GM19324 (cell line): Measurements from ENCODE around the gene KIZ.

Experiments
- ATAC-seq: cut with Tn5 transposase; IDR thresholded peaks from one replicate; pipeline ENCODE4 v1.9.1; 2021; ENCODE audit warnings: mild to moderate bottlenecking, moderate library complexity; ENCODE audit not compliant: unreplicated experiment, low FRiP score

The KIZ gene

GRCh38 chr20:21173485-21173884 lies 47.6 kb downstream of the KIZ start:
- no peak for ATAC-seq

DNA sequence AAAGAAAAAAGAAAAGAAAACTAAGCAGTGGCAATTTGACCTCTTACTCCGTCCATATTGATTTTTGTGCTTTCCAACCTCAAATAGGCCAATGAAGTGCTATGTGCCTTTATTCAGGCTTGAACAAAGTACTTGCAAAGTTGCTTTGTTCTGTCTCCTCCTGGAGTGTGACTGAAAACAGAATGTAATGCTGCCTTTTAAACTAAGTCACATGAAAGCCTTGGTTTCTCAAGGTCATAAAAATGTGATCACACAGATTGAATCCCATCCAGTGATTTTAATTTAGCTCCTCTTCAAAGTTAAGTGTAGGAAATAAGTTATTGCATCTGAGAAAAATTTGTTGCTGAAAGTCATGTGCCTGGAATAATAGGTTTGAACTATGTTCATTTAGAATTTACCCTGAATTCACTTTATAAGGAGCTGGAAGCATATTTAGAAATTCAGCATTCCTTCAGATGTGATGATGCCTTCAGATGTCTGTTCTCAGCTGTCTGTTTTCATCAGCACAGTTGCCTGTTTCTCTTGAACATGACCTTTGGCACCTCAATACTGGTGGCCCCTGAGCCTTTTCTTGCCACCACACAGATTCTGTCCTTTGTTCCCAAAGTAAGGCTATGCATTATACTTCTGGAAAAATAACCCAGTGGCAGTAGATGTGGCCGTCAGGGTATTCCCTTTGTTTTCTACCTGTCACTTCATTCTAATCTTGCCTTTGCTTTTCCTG lies 48.8 kb downstream of the KIZ start:
- no peak for ATAC-seq

DNA sequence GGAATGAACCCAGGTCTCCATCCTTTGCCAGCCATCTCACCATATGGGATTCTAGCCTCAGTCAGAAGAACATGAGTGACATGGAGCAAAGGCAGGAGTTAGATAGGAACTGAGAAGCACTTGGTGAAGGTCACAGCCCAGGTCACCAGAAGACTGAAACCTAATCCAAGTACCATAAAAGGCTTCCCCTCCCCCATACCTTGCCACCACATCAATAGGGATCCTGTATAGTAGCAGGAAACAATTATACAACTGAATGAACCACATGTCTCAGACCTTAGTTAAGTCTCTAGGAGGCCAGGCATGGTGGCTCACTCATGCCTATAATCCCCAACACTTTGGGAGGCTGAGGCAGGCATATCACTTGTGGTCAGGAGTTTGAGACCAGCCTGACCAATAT lies 49.6 kb downstream of the KIZ start:
- no peak for ATAC-seq

GRCh38 chr20:21177767-21178166 lies 51.9 kb downstream of the KIZ start:
- ATAC-seq = no peak

DNA sequence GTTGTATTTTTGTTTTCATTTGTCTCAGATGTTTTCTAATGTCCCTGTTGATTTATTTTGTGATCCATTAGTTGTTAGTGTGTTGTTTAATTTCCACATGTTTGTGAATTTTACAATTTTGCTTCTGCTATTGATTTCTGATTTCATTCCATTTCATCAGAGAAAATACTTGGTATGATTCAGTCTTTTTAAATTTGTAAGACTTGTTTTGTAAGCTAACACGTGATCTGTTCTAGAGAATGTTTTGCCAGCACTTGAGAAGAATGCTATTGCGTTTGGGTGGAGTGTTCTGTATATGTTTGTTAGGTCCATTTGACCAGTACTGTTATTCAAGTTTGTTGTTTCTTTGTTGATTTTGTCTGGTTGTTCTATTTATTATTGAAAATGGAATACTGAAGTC lies 53.9 kb downstream of the KIZ start:
- ATAC-seq = no peak

GRCh38 chr20:21180248-21180647 lies 54.4 kb downstream of the KIZ start:
- ATAC-seq = no peak

DNA sequence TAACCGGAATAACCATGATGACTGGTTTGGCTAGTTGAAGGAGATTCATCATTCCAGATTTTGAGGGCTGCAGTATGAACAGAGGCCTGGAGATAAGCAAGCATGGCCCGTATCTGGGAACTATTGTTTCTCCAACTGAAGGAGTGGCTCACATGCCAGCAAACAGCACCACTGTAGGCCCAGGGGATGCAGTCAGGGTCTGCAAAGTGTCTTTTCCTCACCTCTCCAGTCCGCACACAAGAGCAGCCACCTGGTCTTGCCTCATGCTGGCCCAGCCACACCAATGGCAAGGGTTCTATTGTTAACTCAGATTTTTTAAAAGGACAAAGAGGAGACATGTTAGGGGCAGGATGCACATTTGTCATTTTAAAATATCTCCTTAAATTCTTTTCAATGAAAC lies 55.1 kb downstream of the KIZ start:
- no peak for ATAC-seq

DNA sequence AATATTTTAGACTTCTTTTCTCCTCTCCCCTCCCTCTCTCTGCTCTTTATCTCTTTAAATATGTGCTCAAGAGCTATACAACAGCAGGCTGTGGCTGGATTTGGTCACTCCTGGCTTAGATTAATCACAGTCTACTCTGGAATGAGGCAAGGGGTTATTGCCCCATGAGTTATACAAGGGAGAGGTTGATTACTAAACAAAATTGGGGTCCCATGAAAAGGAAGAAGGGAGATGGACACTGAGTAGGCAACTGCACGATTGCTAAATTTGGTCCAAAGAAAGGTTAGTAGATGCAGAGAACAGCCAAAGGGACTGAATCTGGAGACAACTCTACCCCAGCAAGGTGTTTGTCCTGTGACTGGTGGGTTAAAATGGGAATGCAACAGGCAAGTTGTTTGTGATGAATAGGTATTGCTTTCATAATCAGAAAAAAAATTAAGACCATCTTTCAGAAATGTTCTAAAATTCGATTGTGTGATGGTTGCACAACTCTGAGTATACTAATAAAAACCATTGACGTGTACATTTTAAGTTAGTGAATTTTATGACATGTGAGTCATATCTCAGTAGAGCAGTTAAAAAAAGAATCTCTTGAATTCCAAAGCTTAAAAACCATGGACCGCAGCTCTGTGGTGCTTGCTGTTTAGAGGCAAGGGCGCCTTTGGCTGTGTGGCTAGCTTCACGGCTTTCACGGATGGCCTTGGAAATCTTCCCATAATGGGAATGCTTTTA lies 57.1 kb downstream of the KIZ start:
- ATAC-seq = no peak

- ATAC-seq = no peak
Measured at GRCh38 chr20:21183722-21184121, 57.8 kb downstream of the KIZ start.

- ATAC-seq = no peak
Measured at GRCh38 chr20:21184819-21185218, 58.9 kb downstream of the KIZ start.

GRCh38 chr20:21185849-21186248 lies 60.0 kb downstream of the KIZ start:
- no peak for ATAC-seq

DNA sequence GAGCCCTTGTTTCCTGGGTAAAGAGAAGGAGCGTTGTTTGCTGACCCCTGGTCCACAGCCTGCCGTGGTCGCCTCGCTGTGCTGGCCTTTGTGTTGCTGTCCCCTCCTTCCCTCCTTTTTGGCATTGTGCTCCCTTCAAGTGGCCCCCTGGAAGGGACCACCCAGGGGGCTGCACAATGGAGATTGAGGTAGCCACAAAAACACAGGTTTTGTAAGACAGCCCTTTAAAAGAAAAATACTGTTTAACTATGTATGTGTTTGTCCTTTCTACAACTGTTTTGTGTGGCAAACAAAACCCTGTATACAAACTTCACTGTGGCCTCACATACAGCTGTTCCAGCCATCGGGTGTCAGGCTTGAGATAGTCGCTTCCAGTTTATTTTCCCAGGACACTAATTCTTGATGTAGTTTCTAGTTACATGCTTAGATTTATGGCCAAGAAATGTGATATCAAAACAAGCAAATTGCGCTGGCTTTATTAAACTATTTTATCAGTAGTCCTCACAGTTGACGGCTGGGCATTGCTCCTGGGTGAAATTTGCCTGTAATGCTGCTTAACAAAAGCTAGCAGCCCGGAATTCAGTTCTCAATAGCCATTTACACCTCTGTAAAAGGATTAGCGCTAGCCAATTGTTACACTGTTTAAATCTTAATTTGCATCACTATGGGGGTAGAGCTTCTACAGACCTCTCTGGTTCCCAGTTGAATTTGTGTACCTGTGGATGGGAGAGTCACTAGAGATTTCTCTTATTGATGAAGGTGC lies 64.1 kb downstream of the KIZ start:
- no peak for ATAC-seq

DNA sequence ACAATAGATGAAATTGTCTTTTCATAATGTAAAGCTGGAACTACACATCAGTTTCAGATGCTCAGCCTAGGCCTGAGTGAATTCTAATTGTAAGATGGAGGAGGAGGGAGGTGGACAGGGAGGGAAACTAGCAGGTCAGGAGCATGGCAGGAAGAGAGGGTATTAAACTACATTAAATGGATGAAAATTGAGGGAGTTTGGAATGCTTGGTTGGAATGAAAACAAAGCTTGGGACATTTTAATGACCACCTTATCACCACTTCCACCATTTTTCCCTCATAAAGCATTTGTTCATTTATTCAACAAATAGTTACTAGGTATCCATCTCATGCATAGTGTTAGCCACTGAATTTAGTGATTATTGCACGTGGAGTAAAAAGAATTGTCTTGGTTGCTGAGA lies 65.0 kb downstream of the KIZ start:
- ATAC-seq = no peak

DNA sequence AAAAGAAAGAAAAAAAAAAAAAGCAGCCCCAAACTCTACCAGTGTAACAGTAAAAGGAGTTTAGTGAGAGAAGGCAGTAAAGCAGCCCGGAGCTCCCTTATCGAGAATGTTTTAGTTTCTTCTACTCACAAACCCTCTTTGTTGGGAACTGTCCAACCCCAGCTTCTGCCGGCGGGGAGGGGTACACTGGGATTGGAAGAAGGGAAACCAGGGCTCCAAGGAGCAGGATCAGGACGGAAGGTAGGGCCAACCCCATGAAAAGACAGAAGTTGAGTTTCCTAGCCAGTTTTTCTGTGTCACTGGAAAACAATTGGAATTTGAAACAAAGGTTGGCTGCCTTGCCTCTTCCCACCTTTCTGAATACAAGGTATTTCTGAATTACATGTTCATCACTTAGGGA lies 66.0 kb downstream of the KIZ start:
- ATAC-seq = no peak

- no peak for ATAC-seq
Measured at GRCh38 chr20:21202259-21202658, 76.4 kb downstream of the KIZ start.

GRCh38 chr20:21203088-21203656 lies 77.3 kb downstream of the KIZ start:
- ATAC-seq = no peak

DNA sequence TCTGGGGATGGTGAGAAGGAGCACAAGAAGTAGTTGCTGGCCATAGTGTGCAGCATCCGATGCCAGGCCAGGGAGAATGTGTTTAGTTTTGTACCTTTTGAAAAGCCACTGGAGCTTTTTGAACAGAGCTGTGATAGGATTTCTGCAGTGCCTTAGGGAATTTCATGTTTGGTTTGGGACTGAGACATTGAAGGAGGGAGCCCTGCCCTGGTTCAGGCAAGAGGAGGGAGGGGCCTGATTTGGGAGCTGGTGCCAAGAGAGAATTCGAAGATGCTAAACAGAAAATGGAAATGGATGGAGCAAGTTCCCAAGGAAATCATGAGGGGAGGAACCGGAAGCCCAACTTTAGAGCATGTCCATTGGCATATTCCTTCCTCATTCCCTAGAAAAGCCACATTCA lies 80.7 kb downstream of the KIZ start:
- ATAC-seq = no peak

DNA sequence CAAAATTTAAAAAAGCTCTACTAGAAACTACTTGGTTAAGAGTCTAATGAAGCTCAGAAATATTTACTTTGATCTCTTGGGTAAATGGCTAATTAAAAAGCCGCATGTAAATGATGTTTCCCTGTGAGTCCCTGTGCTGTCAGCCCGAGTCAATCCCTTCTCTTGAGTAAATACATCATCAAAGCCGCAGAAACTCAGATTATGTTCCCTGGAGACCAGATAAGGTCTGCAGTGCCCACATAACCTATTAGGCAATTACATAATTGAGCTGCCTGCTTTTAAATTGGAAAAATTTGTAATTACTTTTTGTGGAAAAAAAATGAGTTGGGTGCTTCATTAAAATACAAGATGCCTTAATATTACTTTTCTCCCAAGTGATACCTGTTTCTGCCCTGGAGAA lies 83.1 kb downstream of the KIZ start:
- no peak for ATAC-seq

DNA sequence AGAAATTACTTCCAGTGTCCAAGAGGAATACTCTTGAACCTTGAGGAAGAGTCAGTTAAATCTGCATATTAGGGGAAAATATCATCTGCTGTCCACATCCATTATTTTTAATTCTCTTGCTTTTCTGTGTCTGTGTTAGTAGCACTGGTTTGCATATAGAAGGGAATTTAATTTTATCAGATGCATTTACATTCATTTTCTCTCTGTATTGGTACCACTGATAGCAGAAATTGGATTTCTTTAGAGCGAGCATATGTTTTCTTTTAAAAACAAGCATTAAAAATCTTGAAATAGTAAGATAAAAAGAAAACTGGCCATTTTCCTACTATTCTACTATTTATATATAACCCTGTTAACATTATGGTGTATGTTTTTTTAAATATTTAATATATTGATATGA lies 83.8 kb downstream of the KIZ start:
- ATAC-seq = no peak

GRCh38 chr20:21213691-21214090 lies 87.8 kb downstream of the KIZ start:
- ATAC-seq = no peak

DNA sequence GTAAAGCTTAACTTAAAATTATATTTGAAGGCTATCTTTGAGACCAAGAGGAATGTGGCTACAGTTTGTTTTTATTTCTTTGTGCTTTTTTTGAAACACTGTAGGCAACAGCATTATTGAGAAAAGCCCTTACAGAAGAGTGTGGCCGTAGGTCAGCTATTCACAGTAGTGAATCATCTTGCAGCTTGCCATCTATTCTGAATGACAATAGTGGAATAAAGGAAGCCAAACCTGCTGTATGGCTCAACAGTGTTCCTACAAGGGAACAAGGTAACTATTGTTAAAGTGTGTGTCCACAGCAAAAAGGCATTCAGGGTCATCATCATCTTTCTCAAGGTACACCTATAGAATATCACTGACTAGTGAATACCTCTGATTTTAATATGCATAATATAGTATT lies 88.5 kb downstream of the KIZ start:
- ATAC-seq = no peak
